OCI-LY1 (cell line): ENCODE measurements around the gene VWA1.
"Not testable (repeated sequence)": the region's sequence is repeated elsewhere in the genome, so short reads cannot be mapped to it uniquely, and the experiment has no call there.

Source experiments
- H2AFZ ChIP-seq: fragments of 200-600 bp; sonication (generic), shearing (Covaris generic); 2 replicates; pipeline ENCODE4 v1.6.0; 2014; ENCODE audit warnings: antibody characterized with exemption, mild to moderate bottlenecking, low read length
- H3F3A ChIP-seq: fragments of 200-600 bp; sonication (generic), shearing (Covaris generic); 2 replicates; pipeline ENCODE4 v1.6.0; 2014; ENCODE audit warnings: mild to moderate bottlenecking, antibody characterized with exemption, low read length, moderate library complexity; ENCODE audit not compliant: insufficient read depth
- H3K27ac ChIP-seq: fragments of 200-600 bp; sonication (generic); 2 replicates; pipeline ENCODE4 v1.5.1; 2014; ENCODE audit warnings: low read length, mixed run types, mild to moderate bottlenecking, low read depth; ENCODE audit not compliant: poor library complexity, severe bottlenecking
- H3K27me3 ChIP-seq: fragments of 200-600 bp; sonication (generic); 2 replicates; pipeline ENCODE4 v1.6.0; 2014; ENCODE audit warnings: antibody characterized with exemption, mild to moderate bottlenecking, low read length, moderate library complexity; ENCODE audit not compliant: insufficient read depth
- H3K36me3 ChIP-seq: fragments of 200-600 bp; sonication (generic); 2 replicates; pipeline ENCODE4 v1.6.1; 2014; ENCODE audit warnings: mild to moderate bottlenecking, antibody characterized with exemption, low read length, moderate library complexity, mixed read lengths; ENCODE audit not compliant: insufficient read depth
- H3K4me1 ChIP-seq: fragments of 200-600 bp; sonication (generic); 2 replicates; pipeline ENCODE4 v1.5.1; 2014; ENCODE audit warnings: mild to moderate bottlenecking, low read length, moderate library complexity; ENCODE audit not compliant: insufficient read depth, severe bottlenecking
- H3K4me2 ChIP-seq: fragments of 200-600 bp; sonication (generic), shearing (Covaris generic); 2 replicates; pipeline ENCODE4 v1.6.1; 2014; ENCODE audit warnings: low read length
- H3K4me3 ChIP-seq: fragments of 200-600 bp; sonication (generic); 2 replicates; pipeline ENCODE4 v1.5.1; 2014; ENCODE audit warnings: low read length, low read depth, mild to moderate bottlenecking, mixed read lengths; ENCODE audit not compliant: poor library complexity, severe bottlenecking
- H3K79me2 ChIP-seq: fragments of 200-600 bp; shearing (Covaris generic); 2 replicates; pipeline ENCODE4 v1.6.1; 2016; ENCODE audit warnings: mixed run types, low read length, mixed read lengths; ENCODE audit not compliant: insufficient read depth
- H3K9ac ChIP-seq: fragments of 200-600 bp; sonication (generic), shearing (Covaris generic); 2 replicates; pipeline ENCODE4 v1.6.1; 2014; ENCODE audit warnings: mild to moderate bottlenecking, low read length, mixed read lengths
- H3K9me2 ChIP-seq: fragments of 200-600 bp; sonication (generic), shearing (Covaris generic); 2 replicates; pipeline ENCODE4 v1.6.1; 2014; ENCODE audit warnings: low read depth, mild to moderate bottlenecking, low read length, mixed read lengths
- H3K9me3 ChIP-seq: fragments of 200-600 bp; shearing (Covaris generic); 2 replicates; pipeline ENCODE4 v1.6.1; 2014; ENCODE audit warnings: low read length, mixed read lengths
- H4K20me1 ChIP-seq: fragments of 200-600 bp; sonication (generic), shearing (Covaris generic); 2 replicates; pipeline ENCODE4 v1.6.0; 2016; ENCODE audit warnings: mild to moderate bottlenecking, low read length; ENCODE audit not compliant: insufficient read depth
- EZH2 ChIP-seq: fragments of 200-600 bp; sonication (generic), shearing (Covaris generic); IDR thresholded peaks from 2 replicates; pipeline ENCODE4 v1.8.0; 2017; ENCODE audit warnings: borderline replicate concordance, mixed run types, mild to moderate bottlenecking, antibody characterized with exemption, low read length, moderate library complexity, mixed read lengths
- TF ChIP-seq, protein P1 (sequence below): fragments of 200-600 bp; sonication (generic), shearing (Covaris generic); IDR thresholded peaks from 2 replicates; pipeline ENCODE4 v1.5.1; 2017; ENCODE audit warnings: mild to moderate bottlenecking, antibody characterized with exemption, low read length, moderate library complexity, mixed read lengths

VWA1 gene

DNA sequence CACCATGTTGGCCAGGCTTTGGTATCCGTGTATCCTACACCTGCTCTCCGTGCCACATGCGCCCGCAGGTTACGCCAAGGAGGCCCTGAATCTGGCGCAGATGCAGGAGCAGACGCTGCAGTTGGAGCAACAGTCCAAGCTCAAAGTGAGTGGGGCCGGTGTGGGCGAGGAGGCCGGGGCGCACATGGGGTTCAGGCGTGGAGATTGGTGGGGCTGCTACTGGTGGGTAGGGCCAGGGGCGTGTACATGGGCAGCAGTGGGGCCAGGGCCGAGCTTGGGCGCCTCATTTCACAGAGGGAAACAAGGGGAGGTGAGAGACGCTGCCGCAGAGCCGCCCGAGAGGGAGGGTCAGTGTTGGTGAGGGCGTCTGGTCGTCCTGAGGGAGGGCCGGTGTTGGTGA, 41.7 kb downstream of the VWA1 start:
- H3K9me2 ChIP-seq = no peaks in the 10 kb centered on the region
- no peak overlapping the region for H3K27ac ChIP-seq
- no peak overlapping the region for H3K9ac ChIP-seq
- no peak overlapping the region for H3K4me3 ChIP-seq
- no peaks in the 10 kb centered on the region for H3K27me3 ChIP-seq
- H3F3A ChIP-seq = no peaks in the 10 kb centered on the region
- H4K20me1 ChIP-seq = no peaks in the 10 kb centered on the region
- H3K9me3 ChIP-seq = no peaks in the 10 kb centered on the region
- peaks cover 13% of the 10 kb centered on the region for H3K4me1 ChIP-seq
- peaks cover 23% of the 10 kb centered on the region for H3K79me2 ChIP-seq
- TF ChIP-seq, protein P1, sequence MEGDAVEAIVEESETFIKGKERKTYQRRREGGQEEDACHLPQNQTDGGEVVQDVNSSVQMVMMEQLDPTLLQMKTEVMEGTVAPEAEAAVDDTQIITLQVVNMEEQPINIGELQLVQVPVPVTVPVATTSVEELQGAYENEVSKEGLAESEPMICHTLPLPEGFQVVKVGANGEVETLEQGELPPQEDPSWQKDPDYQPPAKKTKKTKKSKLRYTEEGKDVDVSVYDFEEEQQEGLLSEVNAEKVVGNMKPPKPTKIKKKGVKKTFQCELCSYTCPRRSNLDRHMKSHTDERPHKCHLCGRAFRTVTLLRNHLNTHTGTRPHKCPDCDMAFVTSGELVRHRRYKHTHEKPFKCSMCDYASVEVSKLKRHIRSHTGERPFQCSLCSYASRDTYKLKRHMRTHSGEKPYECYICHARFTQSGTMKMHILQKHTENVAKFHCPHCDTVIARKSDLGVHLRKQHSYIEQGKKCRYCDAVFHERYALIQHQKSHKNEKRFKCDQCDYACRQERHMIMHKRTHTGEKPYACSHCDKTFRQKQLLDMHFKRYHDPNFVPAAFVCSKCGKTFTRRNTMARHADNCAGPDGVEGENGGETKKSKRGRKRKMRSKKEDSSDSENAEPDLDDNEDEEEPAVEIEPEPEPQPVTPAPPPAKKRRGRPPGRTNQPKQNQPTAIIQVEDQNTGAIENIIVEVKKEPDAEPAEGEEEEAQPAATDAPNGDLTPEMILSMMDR = no peak
- no peak for TF ChIP-seq EZH2
- peaks cover 42% of the 10 kb centered on the region for H3K36me3 ChIP-seq
- no peak overlapping the region for H3K4me2 ChIP-seq
- no peak overlapping the region for H2AFZ ChIP-seq

DNA sequence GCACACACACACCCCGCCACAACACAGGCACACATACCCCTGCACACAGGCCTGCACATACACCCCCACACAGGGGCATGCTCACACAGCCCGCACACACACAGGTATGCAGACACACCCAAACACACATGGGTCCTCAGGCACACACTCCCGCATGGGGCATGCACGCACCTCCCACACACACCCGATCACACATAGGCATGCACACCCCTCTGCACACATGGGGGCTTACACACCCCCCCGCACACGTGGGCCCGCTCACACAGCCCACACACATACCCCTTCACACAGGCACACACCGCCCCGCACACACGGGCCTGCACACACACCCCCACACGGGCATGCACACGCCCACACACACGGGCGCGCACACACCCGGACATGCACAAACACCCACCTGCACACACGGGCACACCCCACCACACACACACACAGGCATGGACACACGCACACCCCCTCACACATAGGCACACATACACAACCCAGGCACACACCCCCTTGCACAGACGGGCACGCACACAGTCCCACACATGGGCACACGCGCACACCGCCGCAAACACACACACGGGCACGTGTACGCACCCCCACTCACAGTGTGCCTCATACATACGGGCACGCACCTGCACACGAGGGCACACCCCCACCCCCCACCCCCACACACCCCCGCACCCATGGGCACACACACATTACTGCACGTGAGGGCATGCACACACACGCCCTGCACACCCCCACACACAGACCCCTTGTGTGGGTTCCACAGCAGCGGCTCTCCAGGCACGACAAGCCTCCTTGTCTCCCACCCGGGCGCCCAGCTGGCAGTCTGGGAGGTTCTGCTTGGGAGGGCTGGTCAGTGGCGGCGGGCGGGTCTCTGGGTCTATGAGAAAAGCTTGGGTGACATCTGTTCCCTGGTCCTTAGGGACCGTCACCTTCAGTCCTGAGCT, 44.3 kb downstream of the VWA1 start:
- Histone ChIP-seq H3F3A (no peaks in the 10 kb centered on the region), H3K4me1 (no peaks in the 10 kb centered on the region), H3K4me2 (no peak overlapping the region), H3K9me3 (no peaks in the 10 kb centered on the region), H3K36me3 (peaks cover 60% of the 10 kb centered on the region), H3K79me2 (no peaks in the 10 kb centered on the region), H2AFZ (no peak overlapping the region), H3K9ac (no peak overlapping the region), H3K27ac (no peak overlapping the region), H4K20me1 (no peaks in the 10 kb centered on the region), H3K4me3 (no peak overlapping the region), H3K27me3 (no peaks in the 10 kb centered on the region), H3K9me2 (no peaks in the 10 kb centered on the region)
- TF ChIP-seq EZH2 = no peak
- TF ChIP-seq, protein P1 = no peak

DNA sequence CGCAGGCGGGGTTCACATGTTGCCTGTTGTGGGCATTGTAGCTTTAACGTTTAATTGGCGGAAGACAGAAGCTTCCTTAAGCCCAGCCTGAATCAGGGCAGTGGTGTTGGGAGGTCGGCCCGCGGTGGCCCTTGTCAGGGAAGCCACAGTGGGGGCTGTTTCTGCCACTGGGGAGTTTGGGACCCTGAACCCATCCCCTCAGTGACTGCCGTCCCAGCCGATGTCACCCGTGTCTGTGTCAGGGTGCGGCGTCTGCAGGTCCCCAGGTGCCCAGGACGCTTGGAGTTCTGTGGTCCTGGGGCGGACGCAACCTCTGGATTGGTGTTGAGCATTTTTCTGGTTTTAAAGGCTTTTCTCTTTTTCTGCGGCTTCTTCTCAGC, 45.0 kb downstream of the VWA1 start:
- H3K9ac ChIP-seq, H4K20me1 ChIP-seq, H3K9me2 ChIP-seq, H3K79me2 ChIP-seq, H3K4me3 ChIP-seq, H3K27ac ChIP-seq, H3K27me3 ChIP-seq, H2AFZ ChIP-seq, H3F3A ChIP-seq, H3K9me3 ChIP-seq, H3K4me1 ChIP-seq, H3K4me2 ChIP-seq: not testable (repeated sequence)
- peaks cover 60% of the 10 kb centered on the region for H3K36me3 ChIP-seq

DNA sequence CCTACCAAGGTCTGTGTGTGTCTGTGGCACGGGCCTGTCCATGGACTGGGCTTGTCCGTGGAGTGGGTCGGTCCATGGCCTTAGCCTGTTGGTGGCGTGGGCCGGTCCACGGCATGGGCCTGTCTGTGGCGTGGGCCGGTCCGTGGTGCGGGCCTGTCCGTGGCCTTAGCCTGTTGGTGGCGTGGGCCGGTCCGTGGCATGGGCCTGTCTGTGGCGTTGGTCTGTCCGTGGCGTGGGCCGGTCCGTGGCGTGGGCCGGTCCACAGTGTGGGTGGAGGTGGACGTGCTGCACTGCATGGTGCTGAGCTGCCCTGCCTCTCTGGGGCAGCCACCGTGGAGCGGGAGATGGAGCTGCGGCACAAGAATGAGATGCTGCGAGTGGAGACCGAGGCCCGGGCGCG, 46.3 kb downstream of the VWA1 start:
- not testable (repeated sequence) for H3K4me3 ChIP-seq, H4K20me1 ChIP-seq, H3K27me3 ChIP-seq, H2AFZ ChIP-seq, H3K27ac ChIP-seq, H3K4me2 ChIP-seq, H3F3A ChIP-seq, H3K79me2 ChIP-seq, H3K9me3 ChIP-seq, H3K4me1 ChIP-seq, H3K9ac ChIP-seq, H3K9me2 ChIP-seq
- peaks cover 58% of the 10 kb centered on the region for H3K36me3 ChIP-seq
